NCI-H1417 (cell line): ENCODE measurements around the gene METTL22.

Experiments
- DNase-seq, 3 experiments: peaks; one replicate each; lab custom pipeline; 2025; lab: John Stamatoyannopoulos, UW

Gene METTL22

DNA sequence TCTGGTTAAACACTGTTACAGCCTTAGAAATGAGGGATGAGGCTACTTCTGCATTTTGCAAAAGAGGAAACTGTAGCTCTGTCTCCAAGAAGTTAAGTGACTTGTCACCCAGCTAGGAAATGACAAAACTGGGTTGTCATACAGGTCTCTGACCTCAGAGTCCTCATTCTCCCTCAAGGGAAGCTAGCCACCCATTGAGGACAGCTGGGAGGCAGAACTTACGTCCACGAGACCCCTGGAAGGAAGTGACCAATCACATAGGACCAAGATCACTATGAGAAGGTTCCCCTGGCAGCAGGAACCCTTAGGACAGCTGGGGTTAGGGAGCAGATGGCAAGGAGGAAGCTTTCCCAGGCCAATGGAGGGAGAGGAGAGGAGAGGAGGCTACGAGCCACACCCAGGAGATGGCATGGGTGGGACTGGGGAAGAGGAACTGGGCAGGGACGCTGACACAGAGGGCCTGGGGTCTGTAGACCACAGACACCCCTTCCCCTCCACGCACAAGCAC lies 11.2 kb downstream of the METTL22 start:
- DNase-seq, result no peak

- DNase-seq, result no peak
These were observed 13.7 kb downstream of the METTL22 start for GRCh38 chr16:8634991-8635736.

- no peak for DNase-seq
These were observed 18.2 kb downstream of the METTL22 start for GRCh38 chr16:8639694-8640093.

- DNase-seq, result no peak
These were observed 20.2 kb downstream of the METTL22 start for GRCh38 chr16:8641671-8642070.

GRCh38 chr16:8642146-8642545 lies 20.6 kb downstream of the METTL22 start:
- DNase-seq, result no peak

DNA sequence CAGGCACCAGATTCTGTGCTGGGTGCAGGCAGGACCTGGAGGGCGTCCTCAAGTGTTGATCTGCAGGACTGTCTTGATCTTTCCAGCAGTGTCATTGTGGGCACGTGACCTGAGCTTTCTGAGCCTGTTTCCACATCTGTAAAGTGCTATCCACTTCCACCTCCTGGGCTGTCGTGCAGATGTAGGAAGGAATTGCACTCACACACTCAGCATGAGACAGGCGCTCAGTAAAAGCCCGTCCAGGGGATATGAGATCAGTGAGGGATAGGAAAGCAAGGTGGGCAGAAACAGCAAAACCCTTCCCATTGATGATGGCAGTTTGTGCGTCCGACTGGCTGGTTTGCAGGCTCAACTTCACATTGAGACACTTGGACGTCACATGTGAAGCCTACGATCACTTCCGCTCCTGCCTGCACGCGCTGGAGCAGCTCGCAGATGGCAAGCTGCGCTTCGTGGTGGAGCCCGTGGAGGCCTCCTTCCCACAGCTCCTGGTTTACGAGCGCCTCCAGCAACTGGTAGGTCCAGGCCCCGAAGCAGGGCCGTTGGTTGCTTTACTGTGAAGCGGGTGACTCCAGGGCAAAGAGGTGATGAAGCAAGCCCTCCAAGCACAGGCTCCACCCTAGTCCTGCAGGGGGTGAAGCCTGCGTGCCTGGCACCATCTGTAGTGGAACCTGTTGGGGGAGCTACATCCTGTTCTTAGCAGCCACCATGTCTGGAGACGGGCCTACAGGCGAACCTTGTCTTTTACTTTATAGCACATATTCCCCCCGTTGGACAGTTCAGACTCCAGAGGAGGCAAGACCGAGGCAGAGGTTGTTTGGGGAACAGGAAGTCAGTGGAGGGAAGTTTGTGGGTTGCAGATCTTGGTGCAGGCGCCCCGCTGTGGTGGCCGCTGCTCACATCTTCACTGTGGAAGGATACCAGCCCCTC lies 23.0 kb downstream of the METTL22 start:
- DNase-seq, result no peak

GRCh38 chr16:8645141-8645521 lies 23.6 kb downstream of the METTL22 start:
- no peak for DNase-seq

DNA sequence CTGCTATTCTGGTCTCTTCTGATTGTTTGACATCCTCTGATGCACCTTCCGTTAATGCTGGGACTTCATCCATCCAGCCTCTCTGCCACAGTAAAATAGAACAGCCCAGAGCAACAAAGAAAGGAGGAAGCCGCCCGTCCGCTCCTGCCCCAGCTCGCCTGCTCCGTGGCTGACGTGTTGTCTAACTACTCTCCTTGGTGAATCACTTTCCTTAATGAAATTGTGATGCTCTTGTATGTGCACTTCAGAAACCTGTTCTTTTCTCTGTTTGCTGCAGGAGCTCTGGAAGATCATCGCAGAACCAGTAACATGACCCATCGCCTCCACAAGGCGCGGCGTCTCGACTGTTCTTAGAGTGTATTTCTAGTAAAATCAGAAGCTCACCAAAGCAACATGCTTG lies 24.3 kb downstream of the METTL22 start:
- DNase-seq, result no peak

- no peak for DNase-seq
These were observed 25.0 kb downstream of the METTL22 start for GRCh38 chr16:8646326-8647053.

DNA sequence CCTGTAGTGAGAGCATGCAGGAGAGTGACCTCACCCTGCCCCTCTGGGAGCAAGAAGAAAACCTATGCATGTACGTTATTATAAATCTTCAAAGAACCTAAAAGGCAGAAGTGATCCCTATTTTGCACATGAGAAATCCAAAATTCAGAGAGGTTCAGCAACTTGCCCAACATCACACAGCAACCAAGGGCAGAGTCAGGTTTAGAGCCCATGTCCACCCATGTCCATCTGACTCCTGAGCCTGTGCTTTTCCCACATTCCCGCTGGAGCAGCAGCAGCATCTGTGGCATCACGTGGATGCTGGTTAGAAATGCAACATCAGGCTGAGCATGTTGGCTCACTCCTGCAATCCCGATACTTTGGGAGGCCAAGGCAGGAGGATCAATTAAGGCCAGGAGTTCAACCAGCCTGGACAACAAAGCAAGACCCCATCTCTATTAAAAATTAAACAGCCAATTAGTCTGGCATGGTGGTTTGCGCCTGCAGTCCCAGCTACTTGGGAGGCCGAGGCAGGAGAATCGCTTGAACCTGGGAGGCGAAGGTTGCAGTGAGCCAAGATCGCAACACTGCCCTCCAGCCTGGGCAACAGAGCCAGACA lies 26.3 kb downstream of the METTL22 start:
- no peak for DNase-seq

DNA sequence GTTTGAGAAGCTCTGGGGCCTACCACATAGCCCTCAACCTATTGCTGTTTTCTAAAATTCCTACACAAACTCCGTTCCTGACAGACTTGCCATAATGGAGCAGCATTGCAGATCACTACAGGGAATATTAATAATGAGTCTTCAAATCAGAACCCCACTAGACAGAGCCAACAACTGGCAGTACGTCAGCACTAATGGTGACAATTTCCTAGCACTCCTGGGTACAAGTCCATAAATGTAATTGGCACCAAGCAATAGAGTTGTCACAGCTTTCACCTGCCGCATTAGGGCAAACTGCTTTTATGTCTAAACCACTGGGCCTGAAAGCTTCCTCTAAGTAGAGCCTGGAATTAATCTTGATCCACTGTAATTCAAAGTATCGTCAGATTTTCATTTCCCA lies 27.4 kb downstream of the METTL22 start:
- DNase-seq, result no peak

GRCh38 chr16:8649829-8650554 lies 28.5 kb downstream of the METTL22 start:
- no peak for DNase-seq

DNA sequence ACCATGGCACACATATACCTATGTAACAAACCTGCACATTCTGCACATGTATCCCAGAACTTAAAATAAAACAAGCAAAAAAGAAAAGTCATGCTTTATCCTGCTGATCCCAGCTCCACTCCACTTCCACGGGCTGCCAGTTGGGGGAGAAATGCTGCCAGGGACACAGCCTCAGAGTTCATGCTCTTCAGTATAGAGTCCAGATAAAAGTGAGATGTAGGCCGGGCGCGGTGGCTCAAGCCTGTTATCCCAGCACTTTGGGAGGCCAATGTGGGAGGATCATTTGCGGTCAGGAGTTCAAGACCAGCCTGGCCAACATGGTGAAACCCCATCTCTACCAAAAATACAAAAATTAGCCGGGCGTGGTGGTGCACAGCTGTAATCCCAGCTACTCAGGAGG lies 30.5 kb downstream of the METTL22 start:
- DNase-seq, result peak in 1 of 3 experiments; percentile 6

DNA sequence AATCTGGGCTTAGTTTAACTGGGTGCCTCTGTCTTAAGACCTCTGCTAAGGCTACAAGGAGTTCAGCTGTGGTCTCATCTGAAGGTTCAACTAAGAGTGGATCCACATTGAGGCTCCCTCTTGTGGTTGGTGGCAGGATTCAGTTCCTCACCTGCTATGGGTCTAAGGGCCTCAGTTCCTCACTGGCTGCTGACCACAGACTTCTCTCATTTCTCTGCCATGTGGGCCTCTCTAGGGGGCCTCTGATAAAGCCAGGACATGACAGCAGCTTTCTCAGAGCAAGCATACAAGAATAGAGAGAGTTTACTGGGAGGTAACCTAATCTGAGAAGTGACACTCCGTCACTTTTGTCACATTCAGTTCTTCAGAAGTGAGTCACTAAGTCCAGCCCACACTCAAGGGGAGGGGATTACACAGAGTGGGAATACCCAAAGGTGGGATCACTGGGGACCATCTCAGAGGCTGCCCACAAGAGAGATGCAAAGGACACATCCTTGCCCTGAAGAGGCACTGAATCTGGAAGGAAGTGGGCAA lies 33.8 kb downstream of the METTL22 start:
- DNase-seq, result peak in 1 of 3 experiments; percentile 19

DNA sequence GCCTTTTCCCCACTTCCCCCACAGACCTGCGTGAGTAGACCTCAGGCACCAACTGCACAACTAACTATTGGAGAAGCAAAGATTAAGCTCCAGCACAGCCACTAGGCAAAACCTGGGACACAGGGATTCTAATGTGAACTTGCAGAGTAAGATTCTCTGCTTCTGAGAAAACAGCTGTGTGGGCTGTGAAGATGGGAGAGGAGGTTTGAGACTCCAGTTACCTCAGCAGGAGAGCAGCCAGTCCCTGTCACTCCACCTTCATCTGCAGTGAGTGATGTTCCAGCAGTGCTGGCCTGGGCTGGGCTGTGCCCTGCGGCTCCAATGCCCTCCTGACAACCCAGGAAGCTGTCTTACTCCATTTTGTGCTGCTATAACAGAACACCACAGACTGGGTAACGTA lies 34.9 kb downstream of the METTL22 start:
- no peak for DNase-seq

- DNase-seq, result peak; percentile 42 to 86 (median 72)
These were observed 39.4 kb downstream of the METTL22 start for GRCh38 chr16:8660841-8661301.

DNA sequence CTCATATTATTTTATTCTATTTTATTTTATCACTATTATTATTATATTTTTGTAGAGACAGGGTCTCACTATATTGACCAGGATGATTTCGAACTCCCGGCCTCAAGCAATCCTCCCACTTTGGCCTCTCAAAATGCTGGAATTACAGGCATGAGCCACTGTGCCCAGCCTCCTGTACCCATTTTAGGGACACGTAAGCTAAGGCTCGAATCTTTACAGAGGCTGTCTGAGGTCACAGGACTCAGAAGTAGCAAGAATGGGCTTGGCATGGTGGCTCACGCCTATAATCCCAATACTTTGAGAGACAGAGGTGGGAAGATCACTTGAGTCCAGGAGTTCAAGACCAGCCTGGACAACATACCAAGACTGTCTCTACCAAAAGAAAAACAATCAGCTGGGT lies 40.2 kb downstream of the METTL22 start:
- no peak for DNase-seq

DNA sequence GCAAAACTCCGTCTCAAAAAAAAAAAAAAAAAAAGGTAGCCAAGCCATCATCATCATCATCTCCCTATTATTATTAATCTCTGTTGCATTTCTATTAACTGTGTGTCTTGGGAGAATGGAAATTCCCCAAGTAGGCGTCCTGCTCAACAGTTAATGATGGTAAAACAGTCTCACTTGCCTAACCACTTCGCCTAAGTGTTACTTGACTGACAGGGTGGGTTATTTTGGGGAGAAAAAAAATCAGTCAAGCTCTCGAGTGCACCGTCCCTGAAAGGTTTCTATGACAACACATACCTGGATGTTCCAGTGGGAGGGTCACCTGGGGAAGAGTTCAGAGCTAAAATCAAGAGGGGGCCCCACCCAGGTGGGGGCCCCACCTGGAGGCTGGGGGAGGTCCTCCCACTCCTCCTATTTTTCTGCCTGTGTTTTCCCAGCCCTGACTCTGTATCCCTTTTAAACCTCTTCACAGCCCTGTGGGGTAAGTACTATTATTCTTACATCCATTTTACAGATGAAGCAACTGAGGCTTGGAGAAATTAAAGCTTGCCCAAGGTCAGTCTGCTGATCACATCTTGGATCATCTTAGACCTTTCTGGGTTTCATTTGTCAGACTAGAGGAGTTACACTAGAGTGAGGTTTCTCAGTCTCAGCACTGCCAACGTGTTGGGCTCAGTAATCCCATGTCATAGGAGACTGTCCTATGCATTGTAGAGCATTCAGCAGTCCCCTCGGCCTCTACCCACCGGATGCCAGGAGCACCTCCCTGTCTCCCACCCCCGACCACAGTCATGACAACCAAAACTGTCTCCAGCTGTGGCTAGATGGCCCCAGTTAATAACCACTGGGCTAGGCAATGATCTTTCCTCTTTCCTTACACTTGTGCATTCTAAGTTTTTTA lies 41.9 kb downstream of the METTL22 start:
- no peak for DNase-seq

DNA sequence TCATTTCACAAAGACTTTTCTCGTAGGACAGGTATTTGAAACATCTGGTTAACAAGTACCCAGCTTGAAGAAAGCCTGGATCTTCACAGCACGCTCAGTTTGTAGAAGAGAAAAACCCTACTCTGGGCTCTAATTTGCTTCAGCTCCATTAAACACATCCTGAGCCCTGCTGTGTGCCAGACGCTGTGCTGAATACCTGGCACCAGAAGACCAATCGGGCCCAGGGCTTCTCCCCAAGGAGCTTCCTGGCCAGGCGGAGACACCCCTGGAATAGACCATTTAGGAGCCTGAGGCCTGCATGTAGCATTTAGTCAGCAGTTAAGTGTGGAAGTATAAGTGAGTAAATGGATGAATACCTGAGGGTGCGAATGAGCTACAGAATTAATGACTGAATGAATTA lies 44.0 kb downstream of the METTL22 start:
- no peak for DNase-seq

DNA sequence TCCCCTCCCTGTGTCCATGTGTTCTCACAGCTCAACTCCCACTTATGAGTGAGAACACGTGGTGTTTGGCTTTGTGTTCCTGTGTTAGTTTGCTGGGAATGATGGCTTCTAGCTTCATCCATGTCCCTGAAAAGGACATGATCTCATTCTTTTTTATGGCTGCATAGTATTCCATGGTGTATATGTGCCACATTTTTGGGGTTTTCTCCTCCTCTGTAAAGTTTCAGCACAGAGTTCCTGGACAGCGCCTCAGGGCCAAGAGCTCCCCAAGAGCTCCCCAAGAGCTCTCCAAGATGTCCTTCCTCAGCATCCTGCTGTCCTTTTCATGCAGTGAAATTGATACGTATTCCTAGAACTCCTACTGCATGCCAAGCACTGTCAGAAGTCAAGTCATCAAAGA lies 46.0 kb downstream of the METTL22 start:
- DNase-seq, result no peak
